ENCODE measurements around the gene CCDC107.

The CCDC107 gene

DNA sequence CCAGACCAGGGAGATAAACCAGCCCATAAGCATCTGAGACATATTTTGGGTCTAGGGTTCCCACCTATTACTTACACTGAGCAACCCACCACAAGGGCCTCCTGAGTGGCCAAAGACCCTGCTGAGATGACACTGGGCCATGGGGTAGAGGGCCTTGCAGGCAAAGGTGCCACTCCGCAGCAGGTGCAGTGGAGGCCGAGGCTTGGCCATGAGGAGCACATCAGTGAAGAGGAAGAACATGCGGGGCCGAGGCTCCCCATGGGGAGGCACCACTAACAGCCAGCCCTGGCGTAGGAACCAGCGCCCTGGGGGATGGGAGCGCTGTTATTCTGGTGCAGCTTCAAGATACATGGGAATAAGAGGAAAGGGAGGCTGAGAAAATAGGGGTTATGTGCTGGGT, 4.3 kb downstream of the CCDC107 start:
- no peak for DNase-seq

DNA sequence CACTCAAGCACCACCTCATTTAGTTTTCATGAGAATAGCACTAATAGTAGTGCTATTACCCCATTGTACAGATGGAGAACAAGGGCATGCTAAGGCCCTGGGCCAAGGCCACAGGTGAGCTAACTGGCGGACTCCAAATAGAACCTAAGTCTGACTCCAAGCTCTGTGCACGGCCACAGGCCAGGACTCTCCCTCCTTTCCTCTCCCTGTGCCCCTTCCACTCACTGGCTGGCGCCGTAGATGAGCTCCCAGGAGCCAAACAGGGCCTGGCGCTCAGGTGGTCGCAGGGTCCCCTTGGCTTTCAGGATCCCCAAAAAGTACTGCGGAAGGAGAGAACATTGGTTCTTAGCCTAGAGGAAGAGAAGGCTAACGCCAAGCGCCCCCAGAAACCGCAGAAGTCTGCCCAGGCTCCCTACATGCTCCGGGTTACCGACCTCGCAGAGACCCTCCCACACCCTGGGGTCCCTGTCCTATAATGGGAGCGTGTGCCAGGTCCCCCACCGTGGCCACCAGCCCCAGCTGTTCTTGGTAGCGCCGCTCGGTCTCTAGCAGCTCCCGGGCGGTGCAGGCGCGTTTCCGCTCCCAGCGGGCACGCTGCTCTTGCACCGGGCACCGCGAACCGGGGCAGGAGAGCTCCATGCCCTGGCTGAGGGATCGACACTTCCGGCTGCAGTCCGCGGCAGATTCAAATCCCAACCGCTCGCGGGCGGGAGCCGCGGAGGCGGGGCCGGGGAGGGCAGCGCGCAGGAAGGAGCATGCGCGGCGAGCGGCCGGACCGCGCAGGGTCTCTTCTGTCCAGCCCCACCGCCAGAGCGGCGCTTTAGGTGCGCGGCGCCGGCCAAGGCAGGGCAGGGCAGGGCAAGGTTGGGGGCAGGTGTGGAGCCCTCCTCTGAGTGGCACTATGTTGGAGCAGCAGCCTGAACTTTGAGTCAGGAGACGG, 6.7 kb downstream of the CCDC107 start, which contains the start of gene ARHGEF39:
Gene ARHGEF39 (minus strand): TSS at position 665 of the 940 bp plus-strand sequence. CDS start 26 bp downstream, at position 639.
- DNase-seq, result peak; percentile 60

DNA sequence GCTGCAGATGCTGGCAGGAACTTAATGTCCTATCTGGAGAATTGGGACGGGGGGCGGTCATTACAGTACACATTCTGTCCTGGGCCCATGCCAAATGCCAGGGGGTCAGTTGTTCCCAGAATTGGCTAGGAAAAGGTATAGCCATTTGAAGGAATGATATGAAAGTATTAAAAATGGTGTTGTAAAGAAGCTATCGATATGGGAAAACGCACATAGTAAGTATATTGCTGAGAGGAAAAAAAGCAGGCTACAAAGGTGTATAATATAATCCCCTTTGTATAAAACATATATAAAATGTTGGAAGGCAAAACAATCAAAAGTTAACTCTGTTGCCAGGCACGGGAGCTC, 7.4 kb downstream of the CCDC107 start:
- no peak for DNase-seq

DNA sequence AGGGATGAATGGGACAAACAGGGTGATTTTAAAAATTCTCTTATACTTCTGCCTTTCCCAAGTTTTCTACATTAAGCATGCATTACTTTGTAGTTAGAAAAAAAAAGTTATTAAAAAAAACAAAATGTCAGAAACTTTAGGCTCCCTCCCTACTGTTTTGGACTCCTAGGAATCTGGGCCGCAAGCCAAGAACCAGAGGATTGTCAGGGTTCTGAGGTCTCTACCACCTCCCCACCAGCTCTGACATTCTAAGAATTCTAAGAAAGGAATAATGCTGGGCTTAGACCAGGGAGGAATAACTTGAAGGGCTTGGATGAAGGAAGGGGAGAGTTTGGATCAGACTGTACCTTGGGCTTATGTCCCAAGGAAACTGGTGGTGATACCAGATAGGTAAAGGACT, 8.0 kb downstream of the CCDC107 start:
- no peak for DNase-seq

DNA sequence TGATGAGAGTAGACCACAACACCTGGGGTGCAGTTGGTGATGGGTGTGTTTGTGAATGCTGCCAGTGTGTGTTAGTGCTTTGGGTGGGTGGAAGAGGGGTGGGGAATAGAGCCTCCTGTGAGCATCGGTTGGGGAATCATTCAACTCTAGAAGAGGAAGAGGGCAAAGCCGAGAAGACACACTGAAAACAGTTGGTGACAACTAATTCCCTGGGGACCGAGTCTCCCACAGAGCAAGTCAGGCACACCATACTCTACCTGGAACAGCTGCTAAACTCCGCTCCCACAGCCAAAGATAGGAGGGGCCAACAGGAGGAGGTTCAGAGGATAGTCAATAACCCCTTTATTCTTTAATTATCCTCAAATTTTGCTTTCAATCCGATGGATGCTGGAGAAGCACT, 8.5 kb downstream of the CCDC107 start:
- DNase-seq, result no peak

DNA sequence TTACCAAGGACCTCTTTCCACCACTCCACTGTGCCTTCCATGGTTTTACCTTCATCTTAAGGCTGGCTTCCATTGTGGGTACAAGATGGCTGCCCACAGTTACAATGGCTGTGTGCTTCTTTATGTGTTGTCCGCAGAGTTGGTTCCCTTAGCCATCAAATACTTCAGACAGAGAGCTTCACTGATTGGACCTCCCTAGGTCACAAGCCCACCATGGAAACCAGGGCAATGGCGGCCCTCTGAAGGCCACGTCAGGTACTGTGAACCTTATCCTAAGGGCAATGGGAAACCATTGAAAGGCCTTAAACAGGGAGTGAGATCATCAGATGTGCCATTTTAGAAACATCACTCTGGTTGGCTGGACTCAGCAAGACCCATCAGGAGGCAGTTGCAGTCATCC, 9.8 kb downstream of the CCDC107 start:
- DNase-seq, result no peak

DNA sequence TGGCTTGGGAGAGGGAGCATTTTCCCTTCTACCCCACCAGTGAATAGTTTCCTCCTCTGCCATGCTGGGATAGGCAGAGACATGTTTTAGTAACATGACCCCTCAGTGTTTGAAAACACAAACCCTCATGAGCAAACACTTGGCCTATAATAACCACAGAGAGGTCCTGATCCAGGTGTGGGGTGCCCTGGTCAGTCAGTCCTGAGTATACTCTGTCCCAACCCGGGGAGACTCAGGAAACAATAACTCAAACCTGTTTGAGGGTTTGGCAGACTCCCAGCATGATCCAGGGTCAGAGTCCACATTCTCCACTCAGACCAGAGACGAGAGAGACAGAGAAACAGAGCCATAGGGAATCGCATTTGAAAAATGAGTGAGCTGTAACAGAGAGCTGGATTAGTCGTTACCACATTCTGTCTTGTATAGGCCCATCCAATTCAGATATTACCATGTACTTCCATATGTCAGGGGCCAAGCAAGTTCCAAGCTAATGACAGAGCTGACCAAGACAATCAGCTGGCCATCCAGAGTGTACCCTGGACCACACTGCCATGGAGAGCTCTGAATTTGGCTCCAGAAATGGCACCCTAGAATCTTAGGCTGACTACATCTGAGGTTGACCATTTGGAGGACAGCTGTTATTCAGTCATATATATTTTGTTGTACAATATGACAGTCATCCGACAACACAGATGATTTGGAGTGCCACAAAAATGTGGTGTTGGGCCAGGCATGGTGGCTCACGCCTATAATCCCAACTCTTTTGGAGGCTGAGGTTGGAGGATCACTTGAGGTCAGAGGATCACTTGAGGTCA, 11.4 kb downstream of the CCDC107 start:
- no peak for DNase-seq

DNA sequence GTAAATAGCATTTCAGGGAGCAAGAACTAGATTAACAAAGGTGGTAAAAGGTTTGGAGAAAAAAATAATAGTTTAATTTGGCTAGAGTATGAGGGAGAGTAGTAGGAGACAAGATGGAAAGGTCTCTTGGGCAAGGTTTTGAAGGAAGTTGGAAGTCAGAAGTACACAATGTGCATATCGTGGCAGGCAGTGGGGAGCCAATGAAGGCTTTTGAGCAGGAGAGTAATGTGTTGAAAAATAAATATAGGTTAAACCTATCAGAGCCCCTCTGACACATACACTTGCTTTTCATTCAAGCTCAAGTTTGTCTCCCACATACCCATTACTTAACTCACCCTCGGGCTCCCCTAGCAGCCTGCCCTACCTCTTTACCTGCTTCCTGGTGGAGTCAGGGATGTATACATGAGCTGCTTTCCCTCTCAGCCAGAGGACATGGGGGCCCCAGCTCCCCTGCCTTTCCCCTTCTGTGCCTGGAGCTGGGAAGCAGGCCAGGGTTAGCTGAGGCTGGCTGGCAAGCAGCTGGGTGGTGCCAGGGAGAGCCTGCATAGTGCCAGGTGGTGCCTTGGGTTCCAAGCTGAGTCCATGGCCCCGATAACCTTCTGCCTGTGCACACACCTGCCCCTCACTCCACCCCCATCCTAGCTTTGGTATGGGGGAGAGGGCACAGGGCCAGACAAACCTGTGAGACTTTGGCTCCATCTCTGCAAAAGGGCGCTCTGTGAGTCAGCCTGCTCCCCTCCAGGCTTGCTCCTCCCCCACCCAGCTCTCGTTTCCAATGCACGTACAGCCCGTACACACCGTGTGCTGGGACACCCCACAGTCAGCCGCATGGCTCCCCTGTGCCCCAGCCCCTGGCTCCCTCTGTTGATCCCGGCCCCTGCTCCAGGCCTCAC, 15.3 kb downstream of the CCDC107 start, which contains the start of gene CA9:
Gene CA9 (plus strand): TSS at position 797 of the 893 bp plus-strand sequence. CDS start 32 bp downstream, at position 829.
- DNase-seq, result no peak

DNA sequence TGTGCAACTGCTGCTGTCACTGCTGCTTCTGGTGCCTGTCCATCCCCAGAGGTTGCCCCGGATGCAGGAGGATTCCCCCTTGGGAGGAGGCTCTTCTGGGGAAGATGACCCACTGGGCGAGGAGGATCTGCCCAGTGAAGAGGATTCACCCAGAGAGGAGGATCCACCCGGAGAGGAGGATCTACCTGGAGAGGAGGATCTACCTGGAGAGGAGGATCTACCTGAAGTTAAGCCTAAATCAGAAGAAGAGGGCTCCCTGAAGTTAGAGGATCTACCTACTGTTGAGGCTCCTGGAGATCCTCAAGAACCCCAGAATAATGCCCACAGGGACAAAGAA, 15.9 kb downstream of the CCDC107 start:
- no peak for DNase-seq

DNA sequence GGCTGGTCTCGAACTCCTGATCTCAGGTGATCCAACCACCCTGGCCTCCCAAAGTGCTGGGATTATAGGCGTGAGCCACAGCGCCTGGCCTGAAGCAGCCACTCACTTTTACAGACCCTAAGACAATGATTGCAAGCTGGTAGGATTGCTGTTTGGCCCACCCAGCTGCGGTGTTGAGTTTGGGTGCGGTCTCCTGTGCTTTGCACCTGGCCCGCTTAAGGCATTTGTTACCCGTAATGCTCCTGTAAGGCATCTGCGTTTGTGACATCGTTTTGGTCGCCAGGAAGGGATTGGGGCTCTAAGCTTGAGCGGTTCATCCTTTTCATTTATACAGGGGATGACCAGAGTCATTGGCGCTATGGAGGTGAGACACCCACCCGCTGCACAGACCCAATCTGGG, 17.1 kb downstream of the CCDC107 start:
- DNase-seq, result no peak

DNA sequence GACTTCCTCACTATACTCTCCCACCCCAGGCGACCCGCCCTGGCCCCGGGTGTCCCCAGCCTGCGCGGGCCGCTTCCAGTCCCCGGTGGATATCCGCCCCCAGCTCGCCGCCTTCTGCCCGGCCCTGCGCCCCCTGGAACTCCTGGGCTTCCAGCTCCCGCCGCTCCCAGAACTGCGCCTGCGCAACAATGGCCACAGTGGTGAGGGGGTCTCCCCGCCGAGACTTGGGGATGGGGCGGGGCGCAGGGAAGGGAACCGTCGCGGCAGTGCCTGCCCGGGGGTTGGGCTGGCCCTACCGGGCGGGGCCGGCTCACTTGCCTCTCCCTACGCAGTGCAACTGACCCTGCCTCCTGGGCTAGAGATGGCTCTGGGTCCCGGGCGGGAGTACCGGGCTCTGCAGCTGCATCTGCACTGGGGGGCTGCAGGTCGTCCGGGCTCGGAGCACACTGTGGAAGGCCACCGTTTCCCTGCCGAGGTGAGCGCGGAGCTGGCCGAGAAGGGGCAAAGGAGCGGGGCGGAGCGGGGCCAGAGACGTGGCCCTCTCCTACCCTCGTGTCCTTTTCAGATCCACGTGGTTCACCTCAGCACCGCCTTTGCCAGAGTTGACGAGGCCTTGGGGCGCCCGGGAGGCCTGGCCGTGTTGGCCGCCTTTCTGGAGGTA, 17.8 kb downstream of the CCDC107 start:
- peak; percentile 28 for DNase-seq

DNA sequence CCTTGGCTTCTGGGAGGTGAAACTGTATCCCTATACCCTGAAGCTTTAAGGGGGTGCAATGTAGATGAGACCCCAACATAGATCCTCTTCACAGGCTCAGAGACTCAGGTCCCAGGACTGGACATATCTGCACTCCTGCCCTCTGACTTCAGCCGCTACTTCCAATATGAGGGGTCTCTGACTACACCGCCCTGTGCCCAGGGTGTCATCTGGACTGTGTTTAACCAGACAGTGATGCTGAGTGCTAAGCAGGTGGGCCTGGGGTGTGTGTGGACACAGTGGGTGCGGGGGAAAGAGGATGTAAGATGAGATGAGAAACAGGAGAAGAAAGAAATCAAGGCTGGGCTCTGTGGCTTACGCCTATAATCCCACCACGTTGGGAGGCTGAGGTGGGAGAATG, 21.0 kb downstream of the CCDC107 start:
- DNase-seq, result no peak

DNA sequence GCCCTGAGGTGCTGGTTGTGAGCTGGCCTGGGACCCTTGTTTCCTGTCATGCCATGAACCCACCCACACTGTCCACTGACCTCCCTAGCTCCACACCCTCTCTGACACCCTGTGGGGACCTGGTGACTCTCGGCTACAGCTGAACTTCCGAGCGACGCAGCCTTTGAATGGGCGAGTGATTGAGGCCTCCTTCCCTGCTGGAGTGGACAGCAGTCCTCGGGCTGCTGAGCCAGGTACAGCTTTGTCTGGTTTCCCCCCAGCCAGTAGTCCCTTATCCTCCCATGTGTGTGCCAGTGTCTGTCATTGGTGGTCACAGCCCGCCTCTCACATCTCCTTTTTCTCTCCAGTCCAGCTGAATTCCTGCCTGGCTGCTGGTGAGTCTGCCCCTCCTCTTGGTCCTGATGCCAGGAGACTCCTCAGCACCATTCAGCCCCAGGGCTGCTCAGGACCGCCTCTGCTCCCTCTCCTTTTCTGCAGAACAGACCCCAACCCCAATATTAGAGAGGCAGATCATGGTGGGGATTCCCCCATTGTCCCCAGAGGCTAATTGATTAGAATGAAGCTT, 21.8 kb downstream of the CCDC107 start:
- no peak for DNase-seq

DNA sequence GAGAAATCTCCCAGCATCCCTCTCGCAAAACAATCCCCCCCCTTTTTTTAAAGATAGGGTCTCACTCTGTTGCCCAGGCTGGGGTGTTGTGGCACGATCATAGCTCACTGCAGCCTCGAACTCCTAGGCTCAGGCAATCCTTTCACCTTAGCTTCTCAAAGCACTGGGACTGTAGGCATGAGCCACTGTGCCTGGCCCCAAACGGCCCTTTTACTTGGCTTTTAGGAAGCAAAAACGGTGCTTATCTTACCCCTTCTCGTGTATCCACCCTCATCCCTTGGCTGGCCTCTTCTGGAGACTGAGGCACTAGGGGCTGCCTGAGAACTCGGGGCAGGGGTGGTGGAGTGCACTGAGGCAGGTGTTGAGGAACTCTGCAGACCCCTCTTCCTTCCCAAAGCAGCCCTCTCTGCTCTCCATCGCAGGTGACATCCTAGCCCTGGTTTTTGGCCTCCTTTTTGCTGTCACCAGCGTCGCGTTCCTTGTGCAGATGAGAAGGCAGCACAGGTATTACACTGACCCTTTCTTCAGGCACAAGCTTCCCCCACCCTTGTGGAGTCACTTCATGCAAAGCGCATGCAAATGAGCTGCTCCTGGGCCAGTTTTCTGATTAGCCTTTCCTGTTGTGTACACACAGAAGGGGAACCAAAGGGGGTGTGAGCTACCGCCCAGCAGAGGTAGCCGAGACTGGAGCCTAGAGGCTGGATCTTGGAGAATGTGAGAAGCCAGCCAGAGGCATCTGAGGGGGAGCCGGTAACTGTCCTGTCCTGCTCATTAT, 22.4 kb downstream of the CCDC107 start:
- DNase-seq, result no peak

DNA sequence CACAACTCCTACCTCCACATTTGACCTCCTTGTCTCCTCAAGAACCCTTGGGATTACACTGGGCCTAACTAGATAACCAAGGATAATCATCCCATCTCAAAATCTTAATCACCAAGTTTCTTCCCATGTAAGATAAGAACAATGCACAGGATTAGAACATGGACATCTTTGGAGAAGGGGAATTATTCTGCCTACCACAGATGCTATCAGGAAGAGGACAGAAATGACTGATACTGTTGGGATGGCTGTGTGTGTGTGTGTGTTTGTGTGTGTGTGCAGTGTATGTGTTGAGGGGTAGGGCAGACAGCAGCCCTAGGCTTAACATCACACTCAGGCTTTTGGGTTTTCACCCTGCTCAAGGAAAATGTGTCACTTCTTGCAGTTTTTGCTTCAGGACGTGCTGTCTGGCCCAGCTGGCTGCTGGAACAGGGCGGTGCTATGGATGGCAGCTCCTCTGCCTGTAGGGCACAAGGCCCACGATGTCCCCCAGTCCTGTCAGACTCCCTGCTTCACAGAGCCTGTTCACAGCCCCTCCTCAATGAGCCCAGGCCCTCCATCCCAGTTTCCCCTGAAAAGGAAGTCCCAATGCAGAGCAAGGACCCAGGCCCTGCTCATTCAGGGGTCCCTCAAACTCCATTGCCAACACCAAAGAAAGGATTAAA, 23.4 kb downstream of the CCDC107 start:
- DNase-seq, result no peak

DNA sequence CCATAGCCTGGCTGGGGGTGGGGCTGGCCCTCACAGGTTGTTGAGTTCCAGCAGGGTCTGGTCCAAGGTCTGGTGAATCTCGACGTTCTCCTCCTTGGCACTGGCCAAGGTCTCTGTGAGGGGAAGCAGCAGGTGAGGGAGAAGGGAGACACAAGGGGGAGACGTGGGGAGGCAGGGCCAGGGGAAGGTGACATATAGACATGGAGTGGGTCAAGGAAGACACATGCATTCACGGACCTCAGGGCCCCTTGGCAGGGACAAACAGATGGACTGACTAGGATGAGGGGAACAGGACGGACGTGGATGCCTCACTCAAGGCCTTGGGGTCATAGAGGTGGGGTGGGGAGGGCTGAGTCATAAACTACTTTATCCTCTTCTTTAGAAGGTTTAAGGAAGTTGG, 24.0 kb downstream of the CCDC107 start:
- DNase-seq, result no peak

DNA sequence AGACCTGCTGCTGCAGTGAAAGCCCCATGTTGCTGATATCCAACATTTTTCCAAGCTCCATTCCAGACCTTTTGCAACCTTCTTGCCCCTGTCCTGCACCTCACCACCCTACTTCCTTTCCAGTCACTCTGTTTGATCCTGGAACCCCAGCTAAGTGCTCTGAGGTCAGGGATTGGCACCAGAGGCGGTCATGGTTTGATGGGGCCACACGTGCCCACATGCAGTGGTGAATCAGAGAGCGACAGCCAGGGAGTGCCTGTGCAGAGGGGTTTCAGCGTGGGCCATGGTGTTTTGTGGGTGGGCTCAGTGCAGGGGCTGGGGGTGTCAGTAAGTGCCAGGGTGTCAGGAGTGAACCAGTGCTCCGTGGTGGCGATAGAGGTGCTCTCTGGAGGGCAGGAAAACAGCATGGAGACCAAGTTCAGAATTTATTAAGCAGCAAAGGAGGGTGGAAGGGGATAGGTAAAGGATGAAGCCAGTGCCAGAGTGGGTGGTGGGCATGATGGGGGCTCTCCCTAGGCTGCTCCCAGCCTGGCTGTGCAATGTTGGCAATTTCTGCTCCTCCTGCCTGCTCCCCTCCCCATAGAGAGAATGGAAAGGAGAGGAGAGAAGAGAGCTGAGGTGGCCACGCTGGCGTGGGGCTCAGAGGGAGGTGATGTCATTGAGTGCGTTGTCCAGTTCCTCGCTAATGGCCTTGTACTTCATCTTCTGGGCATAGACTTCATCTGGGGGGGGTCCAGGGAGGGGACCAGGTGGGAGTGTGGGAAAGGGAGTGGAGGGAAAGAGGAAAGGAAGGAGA, 24.6 kb downstream of the CCDC107 start:
- no peak for DNase-seq

DNA sequence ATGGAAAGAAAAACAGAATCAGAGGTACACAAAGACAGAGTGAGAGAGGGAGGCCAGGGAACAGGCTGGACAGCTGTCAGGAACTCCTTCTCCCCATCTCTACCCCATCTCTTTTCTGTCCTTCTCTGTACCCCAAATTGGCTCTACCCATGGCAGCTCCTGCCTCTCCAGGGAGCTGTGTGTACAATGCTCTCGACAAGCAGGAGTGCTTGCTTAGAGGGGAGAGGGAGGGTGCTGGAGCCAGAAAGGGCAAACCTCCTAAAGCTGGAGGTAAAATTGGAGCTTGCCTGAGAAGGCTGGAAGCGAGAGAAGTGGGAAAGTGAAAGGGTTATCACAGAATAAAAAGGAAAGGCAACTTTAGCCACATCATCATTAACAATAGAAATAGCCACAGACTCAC, 25.2 kb downstream of the CCDC107 start:
- no peak for DNase-seq

DNA sequence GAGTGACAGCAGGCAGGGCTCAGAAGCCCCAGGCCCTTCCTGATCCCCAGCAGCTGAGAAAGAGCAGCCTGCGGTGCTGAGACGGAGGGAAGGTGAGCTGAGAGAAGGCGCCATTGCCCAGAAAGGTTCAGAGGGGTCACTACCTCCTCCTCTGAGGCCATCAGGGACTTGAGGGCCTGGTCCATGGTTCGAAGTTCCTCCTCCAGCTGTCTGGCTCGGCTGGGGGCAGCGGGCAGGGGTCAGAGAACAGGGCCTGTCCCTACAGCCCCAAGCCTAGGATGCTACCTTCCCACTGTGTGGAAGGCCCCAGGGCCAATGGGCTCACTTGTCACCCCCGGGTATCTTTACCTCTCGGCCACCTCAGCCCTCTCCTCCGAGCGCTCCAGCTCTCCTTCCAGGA, 26.8 kb downstream of the CCDC107 start:
- DNase-seq, result no peak

DNA sequence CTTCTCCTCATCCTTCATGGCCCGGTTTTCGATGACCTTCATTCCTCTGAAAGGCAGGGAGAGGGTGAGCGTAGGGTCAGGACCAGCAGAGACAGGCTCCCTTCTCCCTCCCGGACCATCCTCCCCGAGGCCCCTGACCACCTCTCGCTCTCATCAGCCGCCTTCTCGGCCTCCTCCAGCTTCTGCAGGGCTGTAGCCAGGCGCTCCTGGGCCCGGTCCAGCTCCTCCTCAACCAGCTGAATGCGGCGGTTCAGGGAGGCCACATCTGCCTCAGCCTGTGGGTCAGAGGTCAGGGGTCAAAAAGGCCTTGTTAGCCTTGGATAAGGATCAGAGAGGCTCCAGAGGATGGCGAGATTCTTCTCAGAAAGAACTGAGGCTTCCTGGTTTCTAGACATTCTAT, 27.4 kb downstream of the CCDC107 start:
- DNase-seq, result no peak

All from stimulated activated CD4-positive, alpha-beta T cell treated with anti-CD3 and anti-CD28 coated beads, Interleukin-12 subunit alpha, Interleukin-12 subunit beta, amount 100 ng/mL, for 4 hours (primary cell).